Pericardium fibroblast (primary cell): ENCODE measurements around the gene LIG3. TPM values are rescaled to one million over a fixed set of nuclear protein-coding genes. Genes with fewer than 3 reads are reported as not detected.

ENCODE experiments used
- total RNA-seq: library from RNA; depleted of rRNA; stranded (reverse); fragments of >200 nt; gene quantifications from 2 replicates; pipeline ENCODE4 v1.2.3, GENCODE V29; 2015

LIG3 gene
- total RNA-seq: 13.7 and 21.4 TPM in 2 replicates

DNA sequence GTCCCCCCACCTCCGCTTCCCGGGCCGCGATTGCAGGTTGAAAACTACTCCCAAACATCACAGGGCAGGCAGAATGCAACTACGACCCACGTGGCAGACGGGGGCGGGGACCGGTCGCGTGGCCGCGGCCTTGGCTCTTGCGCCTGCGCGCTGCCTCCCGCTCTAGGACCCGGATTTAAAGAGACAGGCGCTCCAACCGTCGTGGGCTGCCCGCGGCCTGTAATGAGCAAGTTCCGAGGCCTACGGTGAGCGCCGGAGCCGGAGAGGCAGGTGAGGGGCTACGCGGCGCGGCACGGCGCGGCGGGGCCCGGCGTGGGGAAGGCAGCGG lies at the start of gene LIG3:
TSS of gene LIG3 (plus strand) at position 160 of the 328 bp plus-strand sequence. CDS start 2,494 bp downstream, outside the sequence.

DNA sequence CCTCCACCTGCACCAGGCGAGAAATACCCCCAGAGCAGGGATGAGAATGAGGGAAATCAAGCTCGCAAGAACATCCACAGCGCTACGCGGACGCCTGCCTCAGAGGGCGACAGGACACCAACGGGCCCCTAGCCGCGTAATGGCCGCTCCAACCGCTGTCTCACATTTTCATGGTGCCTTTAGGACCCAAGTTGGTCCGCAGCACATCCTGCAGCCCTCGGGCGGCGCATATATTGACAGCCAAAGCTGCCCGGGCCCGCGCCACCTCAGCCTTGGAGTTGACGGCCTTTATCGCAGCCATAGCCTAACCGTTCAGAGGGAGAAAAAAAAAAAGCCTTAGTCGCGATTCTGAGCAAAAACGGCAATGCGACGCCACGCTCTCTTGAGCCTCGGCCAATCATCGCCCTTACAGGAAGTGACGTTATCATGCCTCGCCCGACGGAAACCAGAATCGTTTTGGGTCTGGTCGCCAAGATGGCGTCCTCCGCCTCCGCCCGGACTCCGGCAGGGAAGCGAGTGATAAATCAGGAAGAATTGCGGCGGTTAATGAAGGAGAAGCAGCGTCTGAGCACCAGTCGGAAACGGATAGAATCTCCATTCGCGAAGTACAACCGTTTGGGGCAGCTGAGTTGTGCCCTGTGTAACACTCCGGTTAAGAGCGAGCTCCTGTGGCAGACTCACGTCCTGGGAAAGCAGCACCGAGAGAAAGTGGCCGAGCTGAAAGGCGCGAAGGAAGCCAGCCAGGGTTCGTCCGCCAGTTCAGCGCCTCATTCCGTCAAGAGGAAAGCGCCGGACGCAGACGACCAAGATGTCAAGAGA lies 19.0 kb upstream of the LIG3 start, which contains the start of the genes CCT6B and ZNF830:
TSS of gene CCT6B (minus strand) at position 368 of the 819 bp plus-strand sequence. CDS start at position 301, 67 bp downstream.
TSS of gene ZNF830 (plus strand) at position 448 of the 819 bp plus-strand sequence. CDS start at position 475, 27 bp downstream.

Other genes starting within 250 kb of the LIG3 start
- 1.9 and 2.9 TPM in 2 replicates for gene CCT6B, start 19.1 kb upstream of the LIG3 start, total RNA-seq
- 6.7 and 7.3 TPM in 2 replicates for gene ZNF830, start 19.0 kb upstream of the LIG3 start, total RNA-seq
- gene RFFL, start 83.2 kb downstream of the LIG3 start, total RNA-seq: 7.0 and 16.6 TPM in 2 replicates
- gene RAD51D, start 139.3 kb downstream of the LIG3 start, total RNA-seq: 6.4 and 17.3 TPM in 2 replicates
- not detected in 2 replicates for gene FNDC8, start 141.1 kb downstream of the LIG3 start, total RNA-seq
- 13.0 and 13.5 TPM in 2 replicates for gene NLE1, start 161.8 kb downstream of the LIG3 start, total RNA-seq
- gene UNC45B, start 167.3 kb downstream of the LIG3 start, total RNA-seq: 0.17 TPM in 1 of 2 replicates, not detected in the other
- gene SLC35G3, start 213.9 kb downstream of the LIG3 start, total RNA-seq: not detected in 2 replicates